ENCODE results near the gene KLHL26.

KLHL26 gene

GRCh38 chr19:18616023-18616422, 20.8 kb upstream of the KLHL26 start:
- no peak for DNase-seq

DNA sequence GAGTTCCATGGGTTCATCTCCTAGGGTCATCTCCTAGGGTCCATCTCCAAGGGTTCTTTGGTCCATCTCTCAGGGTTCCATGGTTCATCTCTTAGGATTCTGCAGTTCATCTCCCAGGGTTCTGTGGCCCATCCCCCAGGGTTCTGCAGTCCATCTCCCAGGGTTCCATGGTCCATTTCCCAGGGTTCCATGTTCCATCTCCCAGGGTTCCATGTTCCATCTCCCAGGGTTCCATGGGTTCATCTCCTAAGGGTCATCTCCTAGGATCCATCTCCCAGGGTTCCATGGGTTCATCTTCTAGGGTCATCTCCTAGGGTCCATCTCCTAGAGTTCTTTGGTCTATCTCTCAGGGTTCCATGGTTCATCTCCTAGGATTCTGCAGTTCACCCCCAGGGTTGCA, 19.3 kb upstream of the KLHL26 start:
- DNase-seq, result no peak

DNA sequence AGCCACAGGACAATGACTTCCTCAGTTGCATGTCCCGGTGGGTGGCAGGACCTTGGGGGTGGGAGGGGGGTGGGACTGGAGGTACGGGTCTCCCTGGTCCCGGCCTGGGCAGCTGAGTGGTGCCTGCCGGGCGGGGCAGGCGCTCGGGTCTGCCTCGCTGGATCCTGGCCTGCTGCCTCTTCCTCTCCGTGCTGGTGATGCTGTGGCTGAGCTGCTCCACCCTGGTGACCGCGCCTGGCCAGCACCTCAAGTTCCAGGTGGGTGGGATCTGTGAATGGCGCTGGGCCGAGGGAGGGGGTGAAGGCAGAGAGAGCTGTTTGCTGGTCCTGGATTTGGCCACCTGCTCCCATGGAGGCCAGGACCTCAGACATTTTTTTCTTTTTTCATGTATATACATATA, 18.6 kb upstream of the KLHL26 start:
- no peak for DNase-seq

- no peak for DNase-seq
These were observed 16.5 kb upstream of the KLHL26 start for GRCh38 chr19:18620311-18620710.

DNA sequence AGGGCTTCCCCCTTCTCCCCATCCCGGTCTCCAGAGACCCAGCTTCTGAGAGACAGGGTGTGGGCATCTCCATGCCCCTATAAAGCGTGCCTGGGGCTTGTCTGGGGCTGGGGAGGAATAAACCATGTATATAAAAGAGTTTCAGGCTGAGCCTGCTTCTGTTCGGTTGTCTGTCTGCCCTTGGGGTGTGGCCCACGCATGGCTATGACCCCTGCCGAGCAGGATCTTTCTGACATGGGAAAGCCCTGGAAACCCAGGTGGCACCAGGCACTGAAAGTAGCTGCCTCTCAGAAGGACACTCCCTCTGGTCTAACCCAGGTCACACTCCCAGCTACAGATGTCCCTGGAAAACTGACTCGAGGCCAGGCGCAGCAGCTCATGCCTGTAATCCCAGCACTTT, 15.9 kb upstream of the KLHL26 start:
- DNase-seq, result no peak

- DNase-seq, result no peak
These were observed 9.9 kb upstream of the KLHL26 start for GRCh38 chr19:18626906-18627305.

DNA sequence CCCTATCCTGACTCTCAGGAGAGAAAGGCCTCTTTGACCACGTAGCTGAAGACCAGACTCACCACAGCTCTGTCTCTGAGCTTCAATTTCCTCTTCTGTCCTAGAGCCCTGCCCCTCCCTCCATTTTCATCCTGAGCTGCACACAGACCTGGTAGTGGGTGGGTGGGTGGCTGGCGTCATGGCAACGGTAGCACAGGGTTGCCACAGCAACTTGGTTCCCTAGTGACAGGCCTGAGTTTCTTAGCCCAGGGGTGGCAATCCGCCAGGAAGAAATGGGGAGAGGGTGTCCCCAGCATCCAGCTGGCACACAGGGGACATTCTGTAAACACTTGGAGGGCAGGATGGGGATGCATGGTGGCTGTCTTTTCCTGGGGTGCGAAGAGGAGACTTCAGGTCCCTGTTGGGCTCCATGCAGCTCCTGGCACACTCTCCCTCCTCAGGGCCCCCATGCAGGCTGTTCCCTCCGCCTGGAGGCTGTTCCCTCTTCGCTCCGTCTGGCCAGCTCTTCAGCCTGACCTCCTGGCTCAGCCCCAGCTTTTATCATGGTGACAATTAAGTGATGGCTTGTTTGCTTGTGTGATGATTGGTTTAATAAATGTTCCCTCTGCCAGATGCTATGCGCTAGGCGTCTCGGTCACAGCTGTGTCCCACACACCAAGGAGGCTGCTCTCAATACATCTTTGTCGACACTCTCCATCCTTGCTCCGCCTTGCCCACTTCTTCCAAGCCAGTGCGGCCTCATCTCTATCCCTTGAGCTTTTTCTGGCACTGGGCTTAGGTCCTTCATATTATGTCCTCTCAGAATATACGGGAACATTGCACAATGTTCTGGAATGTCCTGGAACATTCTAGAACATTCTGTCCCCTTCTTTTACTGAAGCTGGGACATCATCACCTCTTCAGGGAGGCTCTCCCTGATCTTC, 7.4 kb upstream of the KLHL26 start:
- DNase-seq, result no peak

GRCh38 chr19:18633321-18633720, 3.5 kb upstream of the KLHL26 start:
- no peak for DNase-seq

DNA sequence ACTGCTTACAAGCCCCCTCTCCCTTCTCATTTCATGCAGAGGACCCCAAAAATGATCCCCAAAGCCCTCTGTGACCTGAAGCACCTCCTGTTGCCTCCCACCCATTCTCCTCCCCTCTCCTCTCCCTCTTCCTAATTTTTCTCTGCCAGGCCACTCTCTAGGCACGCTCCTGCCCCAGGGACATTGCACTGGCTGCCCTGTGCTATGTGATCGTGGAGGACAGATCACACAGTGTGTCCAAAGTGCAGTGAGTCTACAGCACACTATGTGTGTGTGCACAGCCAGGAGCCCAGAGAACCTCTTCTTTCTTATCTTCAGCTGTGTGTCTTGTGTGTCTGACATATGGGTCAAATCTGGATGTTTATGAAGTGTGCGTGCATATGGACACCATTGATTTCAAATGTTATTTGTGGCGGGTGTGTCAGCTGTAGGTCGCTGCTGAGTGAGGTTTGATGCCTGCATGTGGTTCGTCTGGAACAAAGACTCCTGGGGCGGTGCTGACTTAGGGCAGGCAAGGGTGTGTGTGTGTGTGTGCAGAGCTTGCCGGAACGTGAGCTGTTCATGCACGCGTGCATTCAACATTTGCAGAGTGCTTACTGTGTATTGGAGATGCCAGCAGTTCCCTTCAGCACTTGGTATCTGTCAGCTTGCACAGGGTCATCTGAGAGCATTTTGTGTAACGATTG, 2.1 kb upstream of the KLHL26 start:
- peak; percentile 2 for DNase-seq

DNA sequence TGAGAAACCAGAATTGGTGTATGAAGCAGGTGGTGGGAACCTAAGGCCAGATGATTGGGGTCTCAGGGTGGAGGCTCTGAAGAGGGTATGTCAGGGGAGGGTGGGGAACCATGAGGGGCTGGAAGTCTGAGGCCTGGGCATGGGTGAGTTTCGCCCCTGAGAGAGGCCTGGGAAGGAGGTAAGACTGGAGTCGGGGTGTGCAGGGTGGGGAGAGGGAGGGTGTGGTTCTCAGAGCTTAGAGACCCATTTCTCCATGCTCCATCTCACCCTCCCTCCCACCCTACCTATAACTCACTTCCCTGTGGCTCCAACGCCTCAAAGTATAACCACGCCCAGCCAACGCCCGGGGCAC, 1.0 kb upstream of the KLHL26 start:
- no peak for DNase-seq

DNA sequence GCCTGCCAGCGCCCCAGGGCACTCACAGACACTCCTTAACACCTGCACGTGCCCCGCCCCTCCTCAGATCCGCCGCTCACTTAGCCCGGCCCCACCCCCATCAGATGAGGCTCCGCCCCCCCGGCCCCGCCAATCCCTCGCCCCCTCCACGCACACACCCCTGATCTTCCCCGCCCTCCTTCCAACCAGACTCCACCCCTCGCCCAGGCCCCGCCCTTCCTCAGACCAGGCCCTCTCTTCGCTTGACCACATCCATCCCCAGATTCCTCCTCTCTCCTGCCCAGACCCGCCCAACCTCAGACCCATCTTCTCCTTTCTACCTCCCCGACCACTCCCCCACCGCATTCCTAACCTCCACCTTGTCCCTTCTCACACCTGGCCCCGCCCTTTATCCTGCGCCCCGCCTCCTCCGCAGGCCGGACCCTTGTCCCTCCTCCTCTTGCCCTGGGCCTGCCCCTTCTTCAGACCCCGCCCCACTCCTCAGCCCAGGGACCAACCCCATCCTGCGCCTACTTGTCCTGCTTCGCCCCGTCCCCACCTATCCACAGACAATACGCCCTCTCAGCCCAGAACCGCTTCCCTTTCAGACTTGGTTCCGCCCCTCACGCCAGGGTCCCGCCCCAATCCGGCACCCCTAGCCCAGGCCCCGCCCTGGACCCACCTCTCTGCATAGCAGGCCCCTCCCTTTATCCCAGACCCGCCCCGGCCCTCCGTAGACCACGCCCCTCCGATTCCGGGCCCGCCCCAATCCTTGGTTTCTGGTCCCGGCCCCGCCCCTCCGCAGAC, 452 bp upstream of the KLHL26 start:
- DNase-seq, result peak; percentile 96

DNA sequence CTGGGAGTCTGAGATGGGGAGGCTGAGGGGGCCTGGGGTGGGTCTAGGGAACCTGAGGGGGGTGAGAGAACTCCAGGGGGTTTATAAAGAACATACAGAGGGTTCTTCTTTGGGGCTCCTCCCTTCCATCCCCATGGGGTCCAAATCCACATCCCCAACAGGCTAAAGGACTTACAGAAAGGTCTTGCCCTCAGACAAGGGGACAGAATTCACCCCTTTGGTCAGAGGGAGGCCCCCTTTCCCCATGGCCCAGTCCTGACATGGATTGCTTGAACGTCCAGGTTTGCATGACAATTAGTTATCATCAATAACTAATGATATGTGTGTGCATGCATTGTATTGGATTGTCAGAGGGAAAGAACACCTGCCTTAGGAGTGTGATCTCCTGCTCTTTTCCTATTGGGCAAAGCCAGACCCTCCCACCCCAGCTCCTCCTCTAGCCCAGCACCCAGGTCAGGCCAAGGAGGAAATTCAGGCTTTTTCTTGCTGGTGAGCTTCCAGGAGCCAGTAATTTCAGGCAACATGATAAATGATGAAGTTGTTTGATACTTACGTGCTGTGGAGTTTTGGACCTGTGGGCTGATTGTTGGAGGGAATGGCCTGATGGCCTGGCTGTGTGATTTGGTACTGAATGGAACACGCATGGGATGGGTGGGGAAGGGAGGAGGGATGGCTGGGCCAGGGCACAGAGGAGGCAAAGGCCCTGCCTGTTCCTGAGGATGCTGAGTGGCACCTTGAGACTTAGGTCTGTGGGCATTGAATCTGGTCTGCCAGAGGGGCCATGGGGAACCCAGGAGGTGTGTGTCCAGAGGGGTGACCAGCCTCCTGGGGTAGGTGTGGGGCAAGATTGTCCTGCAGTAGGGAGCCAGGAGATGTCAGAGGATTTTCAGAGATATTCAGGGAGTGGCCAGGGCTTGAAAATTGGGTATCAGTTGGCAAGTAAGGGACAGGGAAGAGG, 1.1 kb downstream of the KLHL26 start:
- DNase-seq, result no peak

- DNase-seq, result no peak
These were observed 2.9 kb downstream of the KLHL26 start for GRCh38 chr19:18639706-18640243.

DNA sequence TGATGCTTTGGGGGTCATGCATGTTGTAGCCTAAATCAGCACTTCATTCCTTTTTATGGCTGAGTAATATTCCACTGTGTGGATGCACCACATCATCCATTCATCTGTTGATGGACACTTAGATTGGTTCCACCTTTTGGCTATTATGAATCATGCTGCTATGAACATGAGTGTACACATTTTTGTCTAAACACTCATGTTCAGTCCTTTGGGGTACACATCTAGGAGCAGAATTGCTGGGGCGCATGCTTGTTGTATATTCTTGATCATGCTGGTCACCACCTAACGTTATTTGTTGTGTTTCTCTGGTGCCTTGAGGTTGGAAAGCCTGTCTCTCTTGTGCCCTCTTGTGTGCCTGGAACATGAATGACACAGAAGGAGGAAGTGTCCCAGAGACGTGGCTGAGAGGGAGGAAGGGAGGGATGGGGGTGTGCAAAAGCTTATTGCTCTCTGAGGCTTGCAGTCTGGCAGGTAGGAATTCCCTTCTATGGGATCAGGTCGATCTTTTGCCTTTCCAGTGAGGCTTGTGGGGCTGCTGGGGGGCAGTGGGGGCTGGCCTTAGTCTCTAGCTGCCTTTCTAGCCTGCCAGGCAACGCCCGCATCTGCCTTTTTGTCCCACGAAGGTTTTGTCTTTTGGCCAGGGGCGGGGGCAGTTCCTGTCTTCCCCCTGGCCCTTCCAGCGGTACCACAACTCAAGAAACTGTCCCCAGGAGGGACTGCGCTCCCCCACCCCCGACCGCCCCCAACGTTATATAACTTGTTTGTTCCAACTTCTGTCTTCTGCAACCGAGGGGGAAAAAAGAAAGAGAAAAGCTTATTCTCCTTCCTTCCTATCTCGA, 7.6 kb downstream of the KLHL26 start:
- DNase-seq, result peak; percentile 3

DNA sequence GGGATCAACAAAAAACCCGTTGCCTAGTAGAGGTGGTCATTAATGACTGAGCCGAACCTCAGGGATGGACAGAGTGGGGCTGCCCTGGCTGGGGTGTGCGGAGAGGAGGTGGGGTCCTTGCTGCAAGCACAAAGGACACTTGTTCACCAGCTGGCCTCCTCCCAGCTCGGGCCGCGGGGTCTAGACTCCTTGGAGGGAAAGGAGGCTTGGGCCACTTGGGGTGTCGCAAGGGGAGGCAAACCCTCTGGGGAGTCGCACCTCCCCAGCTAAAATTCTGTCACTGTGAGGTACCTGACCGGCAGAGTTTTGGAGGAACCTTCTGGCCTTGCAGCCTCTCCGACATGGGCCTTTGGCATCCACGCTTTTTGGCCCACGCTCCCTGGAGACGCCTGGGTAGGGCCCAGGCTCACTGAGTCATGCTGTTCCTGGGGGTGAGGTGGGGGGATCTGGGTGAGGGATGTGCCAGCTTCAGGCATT, 8.2 kb downstream of the KLHL26 start:
- no peak for DNase-seq

- DNase-seq, result no peak
These were observed 9.9 kb downstream of the KLHL26 start for GRCh38 chr19:18646535-18647370.

- no peak for DNase-seq
These were observed 10.5 kb downstream of the KLHL26 start for GRCh38 chr19:18647371-18647767.

DNA sequence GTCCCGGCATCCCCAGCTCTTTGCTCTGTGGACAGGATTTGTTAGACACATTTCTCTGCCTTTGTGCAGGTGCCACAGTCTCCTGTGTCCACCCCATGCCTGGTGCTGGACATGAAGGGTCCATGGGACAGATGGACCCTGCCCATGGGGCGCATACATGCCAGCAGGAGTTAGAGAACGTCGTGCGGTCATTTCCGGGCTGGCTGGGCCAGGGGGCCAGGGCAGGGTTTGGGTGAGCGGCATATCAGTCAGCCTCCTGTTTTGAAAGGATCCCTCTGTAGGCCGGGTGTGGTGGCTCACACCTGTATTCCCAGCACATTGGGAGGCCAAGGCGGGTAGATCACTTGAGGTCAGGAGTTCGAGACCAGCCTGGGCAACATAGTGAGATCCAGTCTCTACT, 11.0 kb downstream of the KLHL26 start:
- no peak for DNase-seq

DNA sequence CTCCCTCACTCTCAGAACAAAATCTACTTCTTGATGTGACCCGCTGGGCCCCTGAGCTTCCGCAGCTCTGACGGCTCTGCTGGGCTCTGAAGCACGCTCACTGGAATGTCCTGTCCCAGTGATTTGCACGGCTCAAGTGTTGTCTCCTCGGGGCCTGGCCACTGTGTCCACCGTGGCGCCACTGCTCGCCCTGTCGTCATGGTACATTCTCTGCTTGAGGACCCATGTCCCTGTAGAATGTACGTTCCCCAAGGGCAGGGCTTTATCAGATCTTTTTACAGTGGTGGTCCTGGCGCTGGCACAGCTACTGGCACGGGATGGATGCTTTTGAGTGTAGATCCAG, 12.1 kb downstream of the KLHL26 start:
- DNase-seq, result no peak

DNA sequence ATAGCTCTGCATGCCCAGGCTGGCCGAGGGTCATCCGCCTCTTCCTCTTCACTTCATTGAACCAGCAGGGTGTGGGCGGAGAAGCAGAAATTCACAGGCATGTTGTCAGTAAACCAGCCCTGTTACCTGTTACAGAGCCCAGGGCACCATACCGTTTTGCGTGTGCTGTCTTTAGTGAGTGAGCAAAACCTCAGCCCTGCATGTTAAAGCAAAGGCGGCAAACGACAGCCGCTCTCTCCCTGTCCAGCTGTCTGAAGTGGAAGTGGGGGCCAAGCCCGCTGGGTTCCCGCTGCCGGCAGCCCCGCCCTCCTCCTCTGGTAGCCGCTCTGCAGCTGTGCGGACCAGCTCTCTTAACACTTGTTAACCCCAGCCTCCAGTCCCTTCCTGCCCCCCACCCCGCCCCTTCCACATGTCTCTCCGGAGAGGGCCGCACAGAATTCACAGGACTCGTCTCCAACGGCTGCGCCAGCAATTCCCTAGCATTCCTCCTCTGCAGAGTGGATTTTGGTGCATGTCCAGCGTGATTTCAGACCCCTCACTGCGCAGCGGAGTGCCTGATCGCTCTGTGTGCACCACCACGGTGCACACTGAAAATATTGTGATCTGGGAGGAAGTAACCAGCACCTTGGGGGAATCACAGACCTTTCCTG, 12.7 kb downstream of the KLHL26 start:
- no peak for DNase-seq
